HepG2 (cell line): Measurements from ENCODE around the gene GRIK3.

Experiments used
- FOSL1 ChIP-seq: sonication (generic); formaldehyde crosslinking; IDR thresholded peaks from 2 replicates; pipeline ENCODE4 v1.9.0; 2021; ENCODE audit warnings: missing genetic modification reagents, borderline replicate concordance
- FOXM1 ChIP-seq: sonication (generic); formaldehyde crosslinking; IDR thresholded peaks from 2 replicates; pipeline ENCODE4 v1.5.0; 2020; ENCODE audit warnings: missing genetic modification reagents
- KAT8 ChIP-seq: IDR thresholded peaks from 2 replicates; pipeline ENCODE4 v1.6.1; 2016; ENCODE audit warnings: missing genetic modification reagents, missing compliant biosample characterization
- SIN3B ChIP-seq: fragments of 150-350 bp; IDR thresholded peaks from 2 replicates; pipeline ENCODE4 v1.6.1; 2014; ENCODE audit warnings: low read length
- TF ChIP-seq, protein P1 (sequence below): sonication (generic); formaldehyde crosslinking; IDR thresholded peaks from 2 replicates; pipeline ENCODE4 v1.8.0; 2022; ENCODE audit warnings: mild to moderate bottlenecking, missing genetic modification reagents, moderate library complexity
- TF ChIP-seq, protein P2 (sequence below): sonication (generic); formaldehyde crosslinking; IDR thresholded peaks from 2 replicates; pipeline ENCODE4 v1.4.0; 2020; ENCODE audit warnings: missing genetic modification reagents
- TF ChIP-seq, protein P3 (sequence below): sonication (generic); formaldehyde crosslinking; IDR thresholded peaks from 2 replicates; pipeline ENCODE4 v1.5.0; 2020; ENCODE audit warnings: mild to moderate bottlenecking, missing genetic modification reagents, moderate library complexity
- TF ChIP-seq, protein P4 (sequence below): sonication (generic); formaldehyde crosslinking; IDR thresholded peaks from 2 replicates; pipeline ENCODE4 v1.4.0; 2020; ENCODE audit warnings: low read depth, missing genetic modification reagents
- TF ChIP-seq, protein P5 (sequence below): sonication (generic); formaldehyde crosslinking; IDR thresholded peaks from 2 replicates; pipeline ENCODE4 v1.5.1; 2020; ENCODE audit warnings: missing genetic modification reagents, mild to moderate bottlenecking, borderline replicate concordance

DNA sequence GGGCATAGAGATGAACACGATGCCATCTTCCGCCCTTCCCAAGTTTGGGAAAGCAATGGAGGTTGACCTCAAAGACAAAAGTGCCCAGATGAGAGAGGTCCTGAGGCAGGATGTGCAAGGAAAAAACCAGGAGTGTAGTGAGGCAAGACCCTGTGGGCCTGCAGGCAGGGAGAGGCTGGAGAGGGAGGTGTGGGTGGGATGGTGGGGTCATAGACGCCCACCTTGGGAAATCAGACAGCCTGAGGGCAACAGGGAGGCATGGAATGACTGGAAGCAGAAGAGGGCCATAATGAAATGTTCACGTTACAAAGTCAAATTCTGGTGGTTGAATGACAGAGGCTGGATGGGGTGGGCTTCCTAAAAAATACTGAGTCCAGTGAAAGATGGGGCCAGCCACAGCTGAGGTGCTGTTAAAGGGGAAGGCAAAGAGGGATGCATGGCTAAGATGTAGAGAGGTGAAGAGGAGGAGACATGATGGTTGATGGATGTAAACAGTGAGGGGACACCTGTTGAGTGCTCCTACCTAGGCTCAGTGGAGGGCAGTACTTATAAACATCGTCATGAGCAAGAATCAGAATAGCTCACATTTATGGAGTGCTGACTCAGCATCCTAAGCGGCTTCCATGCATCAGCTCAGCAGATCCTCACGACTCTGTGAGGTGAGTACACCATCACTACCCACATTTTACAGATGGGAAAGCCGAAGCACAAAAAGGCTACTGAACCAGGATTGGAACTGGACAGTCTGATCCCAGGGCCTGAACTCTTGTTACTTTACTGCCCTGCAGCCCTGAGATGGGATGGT, 42.0 kb downstream of the GRIK3 start:
- TF ChIP-seq, protein P1, sequence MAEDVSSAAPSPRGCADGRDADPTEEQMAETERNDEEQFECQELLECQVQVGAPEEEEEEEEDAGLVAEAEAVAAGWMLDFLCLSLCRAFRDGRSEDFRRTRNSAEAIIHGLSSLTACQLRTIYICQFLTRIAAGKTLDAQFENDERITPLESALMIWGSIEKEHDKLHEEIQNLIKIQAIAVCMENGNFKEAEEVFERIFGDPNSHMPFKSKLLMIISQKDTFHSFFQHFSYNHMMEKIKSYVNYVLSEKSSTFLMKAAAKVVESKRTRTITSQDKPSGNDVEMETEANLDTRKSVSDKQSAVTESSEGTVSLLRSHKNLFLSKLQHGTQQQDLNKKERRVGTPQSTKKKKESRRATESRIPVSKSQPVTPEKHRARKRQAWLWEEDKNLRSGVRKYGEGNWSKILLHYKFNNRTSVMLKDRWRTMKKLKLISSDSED (CRISPR knock-in tag): no peak
- TF ChIP-seq KAT8 (CRISPR knock-in tag): no peak
- TF ChIP-seq, protein P2, sequence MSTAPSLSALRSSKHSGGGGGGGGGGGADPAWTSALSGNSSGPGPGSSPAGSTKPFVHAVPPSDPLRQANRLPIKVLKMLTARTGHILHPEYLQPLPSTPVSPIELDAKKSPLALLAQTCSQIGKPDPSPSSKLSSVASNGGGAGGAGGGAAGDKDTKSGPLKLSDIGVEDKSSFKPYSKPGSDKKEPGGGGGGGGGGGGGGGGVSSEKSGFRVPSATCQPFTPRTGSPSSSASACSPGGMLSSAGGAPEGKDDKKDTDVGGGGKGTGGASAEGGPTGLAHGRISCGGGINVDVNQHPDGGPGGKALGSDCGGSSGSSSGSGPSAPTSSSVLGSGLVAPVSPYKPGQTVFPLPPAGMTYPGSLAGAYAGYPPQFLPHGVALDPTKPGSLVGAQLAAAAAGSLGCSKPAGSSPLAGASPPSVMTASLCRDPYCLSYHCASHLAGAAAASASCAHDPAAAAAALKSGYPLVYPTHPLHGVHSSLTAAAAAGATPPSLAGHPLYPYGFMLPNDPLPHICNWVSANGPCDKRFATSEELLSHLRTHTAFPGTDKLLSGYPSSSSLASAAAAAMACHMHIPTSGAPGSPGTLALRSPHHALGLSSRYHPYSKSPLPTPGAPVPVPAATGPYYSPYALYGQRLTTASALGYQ: no peak
- TF ChIP-seq, protein P3, sequence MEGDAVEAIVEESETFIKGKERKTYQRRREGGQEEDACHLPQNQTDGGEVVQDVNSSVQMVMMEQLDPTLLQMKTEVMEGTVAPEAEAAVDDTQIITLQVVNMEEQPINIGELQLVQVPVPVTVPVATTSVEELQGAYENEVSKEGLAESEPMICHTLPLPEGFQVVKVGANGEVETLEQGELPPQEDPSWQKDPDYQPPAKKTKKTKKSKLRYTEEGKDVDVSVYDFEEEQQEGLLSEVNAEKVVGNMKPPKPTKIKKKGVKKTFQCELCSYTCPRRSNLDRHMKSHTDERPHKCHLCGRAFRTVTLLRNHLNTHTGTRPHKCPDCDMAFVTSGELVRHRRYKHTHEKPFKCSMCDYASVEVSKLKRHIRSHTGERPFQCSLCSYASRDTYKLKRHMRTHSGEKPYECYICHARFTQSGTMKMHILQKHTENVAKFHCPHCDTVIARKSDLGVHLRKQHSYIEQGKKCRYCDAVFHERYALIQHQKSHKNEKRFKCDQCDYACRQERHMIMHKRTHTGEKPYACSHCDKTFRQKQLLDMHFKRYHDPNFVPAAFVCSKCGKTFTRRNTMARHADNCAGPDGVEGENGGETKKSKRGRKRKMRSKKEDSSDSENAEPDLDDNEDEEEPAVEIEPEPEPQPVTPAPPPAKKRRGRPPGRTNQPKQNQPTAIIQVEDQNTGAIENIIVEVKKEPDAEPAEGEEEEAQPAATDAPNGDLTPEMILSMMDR (CRISPR knock-in tag): no peak
- TF ChIP-seq, protein P4, sequence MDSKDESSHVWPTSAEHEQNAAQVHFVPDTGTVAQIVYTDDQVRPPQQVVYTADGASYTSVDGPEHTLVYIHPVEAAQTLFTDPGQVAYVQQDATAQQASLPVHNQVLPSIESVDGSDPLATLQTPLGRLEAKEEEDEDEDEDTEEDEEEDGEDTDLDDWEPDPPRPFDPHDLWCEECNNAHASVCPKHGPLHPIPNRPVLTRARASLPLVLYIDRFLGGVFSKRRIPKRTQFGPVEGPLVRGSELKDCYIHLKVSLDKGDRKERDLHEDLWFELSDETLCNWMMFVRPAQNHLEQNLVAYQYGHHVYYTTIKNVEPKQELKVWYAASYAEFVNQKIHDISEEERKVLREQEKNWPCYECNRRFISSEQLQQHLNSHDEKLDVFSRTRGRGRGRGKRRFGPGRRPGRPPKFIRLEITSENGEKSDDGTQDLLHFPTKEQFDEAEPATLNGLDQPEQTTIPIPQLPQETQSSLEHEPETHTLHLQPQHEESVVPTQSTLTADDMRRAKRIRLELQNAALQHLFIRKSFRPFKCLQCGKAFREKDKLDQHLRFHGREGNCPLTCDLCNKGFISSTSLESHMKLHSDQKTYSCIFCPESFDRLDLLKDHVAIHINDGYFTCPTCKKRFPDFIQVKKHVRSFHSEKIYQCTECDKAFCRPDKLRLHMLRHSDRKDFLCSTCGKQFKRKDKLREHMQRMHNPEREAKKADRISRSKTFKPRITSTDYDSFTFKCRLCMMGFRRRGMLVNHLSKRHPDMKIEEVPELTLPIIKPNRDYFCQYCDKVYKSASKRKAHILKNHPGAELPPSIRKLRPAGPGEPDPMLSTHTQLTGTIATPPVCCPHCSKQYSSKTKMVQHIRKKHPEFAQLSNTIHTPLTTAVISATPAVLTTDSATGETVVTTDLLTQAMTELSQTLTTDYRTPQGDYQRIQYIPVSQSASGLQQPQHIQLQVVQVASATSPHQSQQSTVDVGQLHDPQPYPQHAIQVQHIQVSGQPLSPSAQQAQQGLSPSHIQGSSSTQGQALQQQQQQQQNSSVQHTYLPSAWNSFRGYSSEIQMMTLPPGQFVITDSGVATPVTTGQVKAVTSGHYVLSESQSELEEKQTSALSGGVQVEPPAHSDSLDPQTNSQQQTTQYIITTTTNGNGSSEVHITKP: no peak
- no peak for TF ChIP-seq FOSL1 (CRISPR knock-in tag)
- TF ChIP-seq, protein P5, sequence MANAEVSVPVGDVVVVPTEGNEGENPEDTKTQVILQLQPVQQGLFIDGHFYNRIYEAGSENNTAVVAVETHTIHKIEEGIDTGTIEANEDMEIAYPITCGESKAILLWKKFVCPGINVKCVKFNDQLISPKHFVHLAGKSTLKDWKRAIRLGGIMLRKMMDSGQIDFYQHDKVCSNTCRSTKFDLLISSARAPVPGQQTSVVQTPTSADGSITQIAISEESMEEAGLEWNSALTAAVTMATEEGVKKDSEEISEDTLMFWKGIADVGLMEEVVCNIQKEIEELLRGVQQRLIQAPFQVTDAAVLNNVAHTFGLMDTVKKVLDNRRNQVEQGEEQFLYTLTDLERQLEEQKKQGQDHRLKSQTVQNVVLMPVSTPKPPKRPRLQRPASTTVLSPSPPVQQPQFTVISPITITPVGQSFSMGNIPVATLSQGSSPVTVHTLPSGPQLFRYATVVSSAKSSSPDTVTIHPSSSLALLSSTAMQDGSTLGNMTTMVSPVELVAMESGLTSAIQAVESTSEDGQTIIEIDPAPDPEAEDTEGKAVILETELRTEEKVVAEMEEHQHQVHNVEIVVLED (CRISPR knock-in tag): no peak
- TF ChIP-seq FOXM1: no peak
- no peak for TF ChIP-seq SIN3B
